ENCODE results near the gene RIMS3.
"Not testable (repeated sequence)": the region's sequence is repeated elsewhere in the genome, so short reads cannot be mapped to it uniquely, and the experiment has no call there.

Gene RIMS3

GRCh38 chr1:40593449-40594186 lies 71.9 kb downstream of the RIMS3 start:
- no peak for DNase-seq (ENCODE audit: low read depth)

GRCh38 chr1:40592107-40592803 lies 73.2 kb downstream of the RIMS3 start:
- no peak for DNase-seq (ENCODE audit: low read depth)

- DNase-seq (ENCODE audit: low read depth), result no peak
Observed at GRCh38 chr1:40588586-40588985, 76.9 kb downstream of the RIMS3 start.

GRCh38 chr1:40583980-40584379 lies 81.5 kb downstream of the RIMS3 start:
- no peak for DNase-seq (ENCODE audit: low read depth)

GRCh38 chr1:40582116-40582515 lies 83.4 kb downstream of the RIMS3 start:
- DNase-seq (ENCODE audit: low read depth), result no peak

GRCh38 chr1:40575336-40575735 lies 90.1 kb downstream of the RIMS3 start:
- no peak for DNase-seq (ENCODE audit: low read depth)

GRCh38 chr1:40574805-40575204 lies 90.7 kb downstream of the RIMS3 start:
- DNase-seq (ENCODE audit: low read depth), result not testable (repeated sequence)

Measured in GM04503 (cell line).